Measurements from ENCODE around the gene ZNF398.

ZNF398 gene

DNA sequence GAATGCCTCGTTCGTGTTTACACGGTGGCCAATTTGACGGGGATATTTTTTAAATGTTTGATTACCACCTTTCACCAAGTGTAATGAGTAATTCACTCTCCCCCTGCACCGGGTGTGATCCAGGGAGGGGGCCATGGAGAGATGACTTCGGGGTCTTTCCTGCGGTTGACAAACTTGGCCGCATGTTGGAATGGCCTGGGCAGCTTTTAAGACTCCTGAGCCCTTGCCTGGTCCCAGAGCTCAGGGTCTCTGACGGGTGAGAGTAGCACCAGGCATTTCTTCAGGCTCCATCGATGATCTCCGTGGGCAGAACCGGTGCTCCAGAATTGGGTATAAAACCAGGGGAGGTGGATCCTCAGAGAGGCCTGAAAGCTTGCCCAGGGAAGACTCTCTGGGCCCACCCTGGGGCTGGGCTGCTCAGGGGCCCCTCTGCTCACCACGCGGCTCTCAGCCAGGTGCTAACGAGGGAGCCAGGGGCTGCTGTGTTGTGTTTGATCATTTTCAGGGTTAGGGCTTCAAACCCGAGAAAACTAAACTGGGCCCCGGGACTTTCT lies 49.0 kb downstream of the ZNF398 start:
- peak; percentile 1 to 6 for DNase-seq (ENCODE audit: low read depth in 2 of 2)

DNA sequence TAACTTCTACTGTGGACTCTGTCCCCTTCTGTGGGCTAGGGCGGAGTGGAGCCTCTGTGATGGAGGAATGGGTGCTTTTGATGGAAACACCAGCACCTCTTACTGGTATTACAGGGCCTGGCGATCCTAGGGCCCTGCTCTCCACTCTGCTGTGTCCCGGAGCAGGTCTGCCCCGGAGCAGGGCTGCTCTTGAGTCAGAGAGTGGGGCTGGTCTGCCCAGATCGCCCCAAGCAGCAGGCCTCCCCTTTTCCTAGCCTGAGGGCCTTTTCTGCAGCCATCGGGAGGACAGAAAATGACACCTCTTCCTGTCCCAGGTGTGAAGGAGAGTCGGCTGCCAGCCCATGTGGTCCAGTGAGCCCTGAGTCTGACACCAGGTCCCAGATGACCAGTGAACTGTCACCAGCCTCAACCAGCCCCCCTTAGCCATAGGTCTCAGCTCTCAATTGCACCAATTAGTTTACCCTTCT lies 49.5 kb downstream of the ZNF398 start:
- DNase-seq (ENCODE audit: low read depth in 2 of 2): peak in 1 of 2 donors; percentile 11

DNA sequence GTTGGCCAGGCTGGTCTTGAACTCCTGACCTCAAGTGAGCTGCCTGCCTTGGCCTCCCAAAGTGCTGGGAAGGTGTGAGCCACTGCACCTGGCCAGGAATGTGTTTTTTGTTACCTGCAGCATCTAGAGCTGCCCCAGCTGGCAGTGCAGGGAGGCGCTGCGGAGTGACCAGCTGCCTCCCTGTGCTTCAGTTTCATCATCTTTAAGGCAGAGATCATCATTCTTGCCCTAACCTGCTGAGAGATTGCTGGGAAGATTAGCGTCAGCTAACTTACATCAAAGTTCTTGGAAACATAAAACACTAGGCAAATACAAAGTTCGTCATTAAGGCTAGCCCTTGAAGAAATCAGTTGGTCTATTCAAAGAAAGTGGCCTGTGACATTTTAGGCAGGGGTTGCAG lies 50.4 kb downstream of the ZNF398 start:
- no peak for DNase-seq (ENCODE audit: low read depth in 2 of 2)

DNA sequence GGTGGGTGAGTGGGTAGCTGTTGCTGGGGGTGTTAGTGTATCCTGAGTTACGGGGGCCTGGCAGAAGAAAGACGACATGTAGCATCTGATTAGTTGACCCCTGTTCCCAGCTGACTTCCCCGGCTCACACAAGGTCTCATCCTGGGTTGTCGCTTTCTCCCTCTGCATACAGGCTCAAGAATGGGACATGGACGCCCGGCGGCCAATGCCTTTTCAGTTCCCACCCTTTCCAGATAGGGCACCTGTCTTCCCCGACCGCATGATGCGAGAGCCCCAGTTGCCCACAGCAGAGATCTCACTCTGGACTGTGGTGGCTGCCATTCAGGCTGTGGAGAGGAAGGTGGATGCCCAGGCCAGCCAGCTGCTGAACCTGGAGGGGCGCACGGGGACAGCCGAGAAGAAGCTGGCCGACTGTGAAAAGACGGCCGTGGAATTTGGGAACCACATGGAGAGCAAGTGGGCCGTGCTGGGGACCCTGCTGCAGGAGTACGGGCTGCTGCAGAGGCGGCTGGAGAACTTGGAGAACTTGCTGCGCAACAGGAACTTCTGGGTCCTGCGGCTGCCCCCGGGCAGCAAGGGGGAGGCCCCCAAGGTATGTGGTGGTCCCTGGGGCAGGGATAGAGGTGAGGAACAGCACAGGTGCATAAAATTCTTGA lies 51.0 kb downstream of the ZNF398 start:
- no peak for DNase-seq (ENCODE audit: low read depth in 2 of 2)

DNA sequence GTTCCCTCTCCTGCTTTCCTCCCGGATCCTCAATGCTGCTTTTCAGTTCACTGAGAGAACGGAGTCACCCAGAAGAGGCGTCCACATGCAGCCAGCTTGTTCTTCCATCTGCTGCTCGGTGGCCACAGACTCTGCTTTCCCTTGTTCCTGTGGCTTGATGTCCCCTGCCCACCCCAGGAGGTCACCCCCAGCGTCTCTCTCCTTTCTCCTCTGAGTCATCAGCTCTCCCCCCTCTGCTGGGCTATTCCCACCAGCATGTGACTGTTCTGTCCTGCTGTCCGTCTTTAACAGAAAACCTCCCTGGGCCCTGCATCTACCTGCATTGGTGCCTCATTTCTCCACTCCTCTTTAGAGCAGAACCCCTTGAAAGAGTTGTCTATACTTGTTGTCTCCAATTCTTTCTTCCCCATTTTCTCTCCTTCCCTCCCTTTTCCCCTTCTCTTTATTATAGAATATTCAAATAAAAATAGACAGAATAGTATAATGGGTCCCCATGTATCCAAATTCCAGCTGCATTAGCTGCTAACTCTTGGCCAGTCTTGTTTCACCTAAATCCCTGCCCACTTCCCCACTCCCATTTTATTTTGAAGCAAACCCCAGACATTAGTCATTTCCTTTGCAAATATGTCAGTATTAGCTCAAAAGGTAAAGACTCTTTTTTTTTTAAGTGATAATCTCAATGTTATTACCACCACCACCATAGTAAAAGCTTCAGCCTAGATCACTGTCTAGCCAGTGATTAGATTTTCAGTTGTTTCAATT lies 52.2 kb downstream of the ZNF398 start:
- DNase-seq (ENCODE audit: low read depth in 2 of 2): no peak

DNA sequence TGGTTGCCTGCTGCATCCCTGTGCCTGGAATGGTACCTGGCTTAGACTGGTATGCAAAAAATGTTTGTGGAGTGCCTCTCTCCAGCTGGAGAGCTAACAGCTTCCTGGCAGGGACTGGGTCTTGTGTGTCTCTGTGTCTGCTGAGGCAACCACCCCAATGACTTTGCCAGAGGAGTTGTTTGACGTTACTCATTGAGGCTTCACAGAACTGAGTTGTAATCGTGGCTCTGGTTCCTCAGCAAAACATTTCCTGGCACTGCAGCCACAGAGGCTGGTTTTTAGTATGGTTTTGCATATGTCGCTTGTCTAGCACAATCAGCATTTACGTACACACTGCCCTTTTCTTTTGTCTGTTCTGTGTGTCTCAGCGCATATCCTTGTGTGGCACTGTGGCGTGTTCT lies 55.6 kb downstream of the ZNF398 start:
- no peak for DNase-seq (ENCODE audit: low read depth in 2 of 2)

DNA sequence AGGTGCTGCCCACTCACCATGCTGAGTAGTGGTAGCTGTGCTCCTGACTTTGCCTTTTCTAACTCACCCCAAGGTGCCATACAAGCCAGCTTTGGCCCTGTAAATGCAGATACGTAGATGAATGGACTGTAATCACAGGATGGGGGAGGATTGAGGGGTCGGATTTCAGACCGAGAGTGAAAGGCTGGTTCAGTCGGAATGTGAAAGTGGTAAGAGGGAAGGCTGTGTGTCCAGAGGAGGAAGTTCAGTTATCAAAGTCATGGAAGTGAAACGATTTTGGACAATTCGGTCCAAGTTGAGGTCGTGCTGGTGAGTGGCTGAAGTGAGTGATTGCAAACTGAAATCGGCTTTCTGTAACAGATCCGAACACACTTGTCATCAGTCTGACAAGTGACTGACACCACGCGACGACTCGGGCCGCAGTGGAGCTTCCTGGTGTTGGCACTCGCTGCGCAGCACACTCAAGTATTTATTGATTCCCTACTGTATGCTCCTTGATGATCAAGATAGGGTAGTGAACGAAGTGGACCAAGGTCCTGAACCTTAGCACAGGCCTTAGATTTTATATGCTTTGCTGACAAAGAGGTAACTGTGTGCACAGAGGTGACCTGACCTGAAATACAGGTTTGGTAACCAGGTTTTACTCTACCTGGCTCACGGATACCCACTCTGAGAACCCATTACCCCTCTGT lies 58.6 kb downstream of the ZNF398 start:
- no peak for DNase-seq (ENCODE audit: low read depth in 2 of 2)

DNA sequence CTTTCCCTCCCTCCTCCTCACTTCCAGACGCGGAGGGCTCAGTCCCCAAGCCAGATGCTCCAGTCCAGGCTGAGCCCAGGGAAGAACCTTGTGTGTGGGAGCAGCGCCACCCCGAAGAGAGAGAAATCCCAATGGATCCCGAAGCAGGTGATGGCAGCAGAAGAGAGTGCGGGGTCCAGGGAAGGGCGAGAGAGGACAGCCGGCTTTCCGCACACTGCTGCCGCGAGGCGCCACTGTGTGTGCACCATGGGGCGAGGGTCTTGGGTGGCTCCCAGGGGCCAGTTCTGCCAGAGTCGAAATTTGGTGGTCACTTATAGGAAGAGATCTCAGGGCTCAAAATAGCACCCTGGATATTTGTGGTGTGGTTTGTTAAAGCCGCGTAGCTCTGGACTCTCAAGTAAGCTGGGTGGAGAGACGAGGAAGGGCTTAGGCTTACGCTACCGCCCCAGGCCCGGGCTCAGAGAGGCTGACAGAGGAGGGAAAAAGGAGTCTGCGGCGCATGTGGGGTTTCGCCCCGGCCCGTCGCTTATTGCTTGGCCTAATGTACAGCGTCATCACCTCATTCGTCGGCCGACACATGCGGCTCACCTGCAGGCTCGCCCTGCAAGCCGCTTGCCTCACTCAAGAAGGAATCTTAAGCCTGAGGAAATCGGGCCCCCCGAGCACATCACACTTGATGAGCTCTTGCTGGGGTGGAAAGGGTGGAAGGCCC lies 60.2 kb downstream of the ZNF398 start:
- no peak for DNase-seq (ENCODE audit: low read depth in 2 of 2)

DNA sequence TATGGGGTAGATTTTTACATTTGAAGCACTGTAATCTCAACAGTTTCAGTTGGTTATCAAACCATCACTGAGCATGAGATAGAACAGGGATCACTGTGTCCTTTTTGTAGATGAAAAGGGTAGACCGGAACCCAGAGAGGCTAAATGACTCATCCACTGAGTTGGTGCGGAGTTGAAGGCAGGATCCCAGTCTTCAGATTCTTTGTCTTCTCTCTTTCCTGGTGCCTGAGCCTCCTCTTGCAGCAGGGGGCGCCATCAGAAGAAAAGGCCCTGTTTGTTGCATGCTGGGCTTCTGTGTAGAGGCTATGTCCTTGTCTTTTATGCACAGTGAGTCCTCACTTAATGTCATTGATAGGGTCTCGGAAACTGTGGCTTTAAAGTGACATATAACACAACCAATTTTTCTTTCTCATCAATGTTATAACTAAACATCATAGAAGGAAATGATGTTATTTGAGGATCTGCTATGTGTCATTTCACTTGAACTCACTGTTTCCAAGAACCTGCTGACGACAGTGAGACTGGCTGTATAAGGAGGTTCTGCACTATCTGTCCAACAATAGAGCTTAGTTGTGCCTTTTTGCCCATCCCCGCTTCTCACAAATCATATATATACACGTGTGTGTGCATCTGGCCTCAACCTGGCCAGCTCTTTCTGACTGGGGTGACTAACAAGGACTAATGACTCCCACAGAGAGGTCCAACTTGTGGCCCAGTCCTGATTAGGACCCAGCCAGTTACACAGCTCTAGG lies 62.4 kb downstream of the ZNF398 start:
- DNase-seq (ENCODE audit: low read depth in 2 of 2): peak; percentile 56 to 69

DNA sequence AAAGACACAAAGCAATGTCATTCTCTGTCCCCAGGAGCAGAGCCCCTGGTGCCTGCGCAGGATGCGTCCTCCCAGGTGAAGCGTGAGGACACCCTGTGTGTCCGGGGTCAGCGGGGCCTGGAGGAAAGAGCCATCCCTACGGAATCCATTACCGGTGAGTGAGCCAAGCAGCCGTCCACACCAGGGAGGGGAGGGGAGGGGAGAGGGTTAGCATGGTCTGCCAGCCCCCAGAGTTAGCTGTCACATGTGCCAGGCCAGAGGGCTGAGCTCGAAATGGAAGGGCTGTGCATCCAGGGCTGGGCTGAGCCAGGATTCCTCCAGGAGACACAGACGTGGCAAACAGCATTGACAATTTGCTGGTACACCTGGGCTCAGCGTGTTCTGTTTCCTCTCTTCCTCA lies 63.3 kb downstream of the ZNF398 start:
- no peak for DNase-seq (ENCODE audit: low read depth in 2 of 2)

DNA sequence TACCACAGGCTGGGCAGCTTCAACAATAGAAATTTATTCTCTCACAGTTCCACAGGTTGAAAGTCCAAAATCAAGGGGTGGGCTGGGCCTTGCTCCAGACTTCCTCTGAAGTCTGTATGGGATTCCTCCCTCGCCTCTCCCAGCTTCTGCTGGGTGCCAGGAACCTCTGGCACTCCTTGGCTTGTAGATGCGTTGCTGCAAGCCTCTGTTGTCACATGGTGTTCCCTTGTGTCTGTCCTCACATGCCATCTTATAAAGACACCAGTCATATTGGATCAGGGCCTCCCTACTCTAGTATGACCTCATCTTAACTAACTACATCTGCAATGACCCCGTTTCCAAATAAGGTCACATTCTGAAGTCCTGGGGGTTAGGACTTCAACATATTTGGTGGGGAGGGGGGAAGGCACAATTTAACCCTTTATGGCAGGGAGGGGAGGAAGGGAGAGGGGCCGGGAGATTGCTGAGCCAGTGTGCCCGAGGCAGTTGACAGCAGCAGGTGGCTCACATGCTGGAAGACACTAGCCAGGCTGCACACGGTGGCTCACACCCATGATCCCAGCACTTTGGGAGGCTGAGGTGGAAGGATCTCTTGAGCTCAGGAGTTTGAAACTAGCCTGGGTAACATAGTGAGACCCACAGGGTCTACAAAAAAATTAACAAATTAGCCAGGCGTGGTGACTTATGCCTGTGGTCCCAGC lies 66.9 kb downstream of the ZNF398 start:
- DNase-seq (ENCODE audit: low read depth in 2 of 2): no peak

DNA sequence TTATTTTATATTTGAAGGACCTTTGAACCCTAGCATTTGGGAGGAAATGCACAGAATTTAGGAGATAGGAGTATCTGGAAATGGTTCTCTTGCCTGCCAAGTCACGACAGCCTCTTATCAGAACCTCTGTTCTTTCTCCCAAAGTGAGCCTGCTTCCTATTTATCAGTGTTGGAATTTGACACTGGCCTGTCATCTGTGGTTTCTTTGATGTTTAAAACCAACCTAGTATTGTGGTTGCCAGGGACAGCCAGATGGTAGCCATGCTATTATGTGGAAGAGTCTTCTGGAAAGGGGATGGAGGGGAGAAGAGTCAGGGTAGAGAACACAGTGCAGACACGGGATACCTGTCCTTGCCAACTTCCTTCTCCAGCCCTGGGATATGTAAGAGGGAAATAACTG lies 69.1 kb downstream of the ZNF398 start:
- DNase-seq (ENCODE audit: low read depth in 2 of 2): no peak

DNA sequence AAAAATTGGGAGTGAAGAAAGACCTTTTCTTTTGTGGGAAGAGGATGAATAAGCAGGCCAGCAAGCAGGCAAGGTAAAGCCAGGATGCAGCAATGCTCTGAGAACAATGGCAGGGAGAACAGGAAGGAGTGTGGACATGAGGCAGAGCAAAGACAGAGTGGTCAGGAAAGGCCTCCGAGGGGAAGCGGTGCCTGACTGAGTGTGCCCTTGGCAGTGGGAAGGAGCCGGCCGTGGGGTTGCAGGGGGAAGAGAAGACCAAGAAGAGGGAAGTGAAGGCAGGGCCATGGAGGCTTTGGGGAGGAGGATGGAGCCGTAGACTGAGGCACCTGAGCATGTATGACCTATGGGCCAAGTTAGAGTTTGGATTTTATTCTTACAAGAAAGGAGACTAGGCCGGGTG lies 70.3 kb downstream of the ZNF398 start:
- DNase-seq (ENCODE audit: low read depth in 2 of 2): no peak

DNA sequence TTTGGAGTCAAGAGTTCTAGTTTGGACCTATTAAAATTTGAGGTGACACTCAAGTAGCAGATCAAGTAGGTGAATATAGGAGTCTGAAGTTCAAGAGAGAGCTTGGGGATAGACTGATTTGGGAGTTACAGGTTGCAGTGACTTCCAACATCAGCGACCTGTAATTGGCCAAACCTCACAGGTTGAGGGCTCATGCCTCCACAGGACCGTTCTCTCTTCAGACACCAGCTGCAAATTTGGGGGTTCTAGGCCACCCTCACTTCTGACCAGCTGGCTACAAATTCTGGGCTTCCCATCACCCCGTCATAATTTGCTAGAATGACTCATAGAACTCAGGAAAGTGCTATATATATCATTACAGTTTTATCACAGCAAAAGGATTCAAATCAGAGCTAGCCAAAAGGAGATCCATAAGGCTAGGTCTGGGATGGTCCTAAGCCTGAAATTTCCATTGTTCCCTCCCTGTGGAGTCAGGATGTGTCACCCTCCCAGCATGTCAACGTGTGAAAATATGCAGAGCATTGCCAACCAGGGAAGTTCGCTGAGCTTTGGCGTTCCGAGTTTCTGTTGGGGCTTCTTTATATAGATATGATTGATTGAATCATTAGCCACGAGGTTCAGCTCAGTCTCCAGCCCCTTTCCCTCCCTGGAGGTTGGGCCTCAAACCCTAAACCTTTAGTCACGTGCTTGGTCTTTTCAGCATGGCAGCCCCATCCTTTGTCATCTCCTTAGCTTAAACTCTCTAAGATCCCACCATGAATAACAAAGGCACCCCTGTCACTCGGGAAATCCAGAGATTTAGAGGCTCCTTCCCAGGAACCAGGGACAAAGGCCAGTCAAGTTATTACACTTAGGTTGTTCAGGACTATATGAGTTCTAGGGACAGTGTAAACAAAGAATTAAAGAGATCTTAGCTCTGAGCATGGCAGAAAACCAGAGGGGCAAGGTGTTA lies 71.5 kb downstream of the ZNF398 start:
- DNase-seq (ENCODE audit: low read depth in 2 of 2): no peak

DNA sequence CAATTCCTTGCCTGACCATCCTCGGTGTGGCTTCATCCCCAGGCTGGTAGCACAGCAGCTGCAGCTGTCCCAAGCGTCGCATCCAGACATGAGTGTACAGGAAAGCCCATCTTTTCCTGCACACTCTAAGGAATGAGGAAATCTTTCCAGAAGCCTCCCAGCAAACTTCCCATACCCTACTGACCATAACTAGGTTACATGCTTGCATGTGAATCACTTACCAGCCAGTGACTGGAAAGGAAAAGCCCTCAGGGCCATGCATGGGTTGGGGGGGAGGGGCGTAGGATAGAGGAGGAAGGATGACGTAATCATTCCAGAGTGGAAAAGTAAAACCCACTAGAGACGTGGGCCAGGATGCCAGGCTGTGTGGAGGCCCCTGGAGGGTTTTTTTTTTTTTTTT lies 73.3 kb downstream of the ZNF398 start:
- no peak for DNase-seq (ENCODE audit: low read depth in 2 of 2)

DNA sequence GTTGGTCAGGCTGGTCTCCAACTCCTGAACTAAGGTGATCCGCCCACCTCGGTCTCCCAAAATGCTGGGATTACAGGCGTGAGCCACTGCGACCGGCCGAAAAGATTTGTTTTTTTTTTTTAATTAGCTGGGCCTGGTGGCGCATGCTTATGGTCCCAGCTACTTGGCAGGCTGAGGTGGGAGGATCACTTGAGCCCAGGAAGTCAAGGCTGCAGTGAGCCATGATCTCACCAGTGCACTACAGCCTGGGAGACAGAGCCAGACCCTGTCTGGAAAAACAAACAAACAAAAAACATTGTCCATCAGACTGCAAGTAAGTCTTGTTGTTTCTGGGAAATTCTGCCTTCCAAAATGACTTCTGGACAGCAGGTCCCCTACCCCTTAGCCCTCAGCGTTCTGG lies 75.9 kb downstream of the ZNF398 start:
- DNase-seq (ENCODE audit: low read depth in 2 of 2): no peak

DNA sequence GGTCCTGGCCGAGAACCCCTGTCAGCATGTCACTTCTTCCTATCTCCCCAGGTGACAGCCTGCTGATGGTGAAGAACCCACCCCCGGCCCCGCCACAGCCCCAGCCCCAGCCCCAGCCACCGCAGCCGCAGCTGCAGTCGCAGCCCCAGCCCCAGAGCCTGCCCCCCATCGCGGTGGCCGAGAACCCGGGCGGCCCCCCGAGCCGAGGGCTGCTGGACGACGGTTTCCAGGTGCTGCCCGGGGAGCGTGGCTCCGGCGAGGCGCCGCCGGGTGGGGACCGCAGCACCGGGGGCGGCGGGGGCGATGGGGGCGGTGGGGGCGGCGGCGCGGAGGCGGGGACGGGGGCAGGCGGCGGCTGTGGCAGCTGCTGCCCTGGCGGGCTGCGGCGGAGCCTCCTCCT lies 76.5 kb downstream of the ZNF398 start:
- DNase-seq (ENCODE audit: low read depth in 2 of 2): no peak

DNA sequence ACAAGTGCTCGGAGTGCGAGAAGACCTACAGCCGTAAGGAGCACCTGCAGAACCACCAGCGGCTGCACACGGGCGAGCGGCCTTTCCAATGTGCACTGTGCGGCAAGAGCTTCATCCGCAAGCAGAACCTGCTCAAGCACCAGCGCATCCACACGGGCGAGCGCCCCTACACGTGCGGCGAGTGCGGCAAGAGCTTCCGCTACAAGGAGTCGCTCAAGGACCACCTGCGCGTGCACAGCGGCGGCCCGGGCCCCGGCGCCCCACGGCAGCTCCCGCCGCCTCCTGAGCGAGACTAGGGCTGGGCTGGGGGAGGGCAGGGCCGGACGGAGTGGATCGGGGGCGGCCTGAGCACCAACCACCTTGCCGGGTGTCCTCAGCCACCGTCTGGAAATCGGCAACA lies 77.1 kb downstream of the ZNF398 start:
- DNase-seq (ENCODE audit: low read depth in 2 of 2): no peak

DNA sequence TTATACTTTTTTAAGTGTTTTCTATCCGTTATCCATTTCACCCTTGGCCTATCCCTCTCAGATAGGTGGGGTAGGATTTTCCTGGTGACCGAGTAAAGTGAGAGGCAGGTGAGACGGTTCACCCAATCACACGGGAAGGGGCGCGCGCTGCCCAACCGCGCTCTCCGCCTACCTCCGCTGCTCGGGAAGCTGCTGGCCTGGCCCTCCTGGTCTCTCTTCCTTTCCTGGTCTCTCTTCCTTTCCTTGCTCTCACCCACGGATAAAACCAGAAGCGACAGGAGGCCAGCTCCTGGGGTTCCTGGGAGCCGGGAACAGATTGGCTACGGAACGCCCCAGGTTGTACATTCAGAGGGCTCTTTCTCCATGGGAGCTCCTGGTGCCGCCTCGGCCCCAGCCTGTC lies 77.9 kb downstream of the ZNF398 start:
- DNase-seq (ENCODE audit: low read depth in 2 of 2): no peak

All from stimulated activated CD4-positive, alpha-beta T cell treated with anti-CD3 and anti-CD28 coated beads, Interleukin-1b, Interleukin-23, amount 100 ng/mL, for 4 hours (primary cell).